Naive B cell (primary cell): ENCODE results near the gene CDA. TPM values are rescaled to one million over a fixed set of nuclear protein-coding genes. Genes with fewer than 3 reads are reported as not detected.

ENCODE experiments used
- ATAC-seq, 2 donors: fragments of 150-1000 bp; cut with Tn5 transposase; 2 replicates each; pipeline ENCODE4 v1.10.0; 2021; ENCODE audit warnings: low read depth in 2 of 2, mild to moderate bottlenecking in 2 of 2, moderate library complexity in 2 of 2
- DNase-seq: peaks from one replicate; pipeline ENCODE4 v3.0.0; 2022
- H3K27ac Mint-ChIP-seq, 6 donors: one replicate each; pipeline ENCODE4 v1.8.0; 2020 to 2022; ENCODE audit warnings: mild to moderate bottlenecking in 6 of 6, mixed read lengths in 6 of 6, moderate library complexity in 5 of 6, inconsistent platforms in 2 of 6
- H3K27me3 Mint-ChIP-seq, 3 donors: one replicate each; pipeline ENCODE4 v1.8.0; 2021 to 2022; ENCODE audit warnings: mixed read lengths in 3 of 3, mild to moderate bottlenecking in 1 of 3
- H3K36me3 Mint-ChIP-seq, 2 donors: one replicate each; pipeline ENCODE4 v1.8.0; 2020 to 2022; ENCODE audit warnings: mixed read lengths in 2 of 2, inconsistent platforms in 1 of 2, mild to moderate bottlenecking in 1 of 2
- H3K4me1 Mint-ChIP-seq, 3 donors: one replicate each; pipeline ENCODE4 v1.8.0; 2020 to 2022; ENCODE audit warnings: mixed read lengths in 3 of 3, inconsistent platforms in 1 of 3, mild to moderate bottlenecking in 1 of 3, moderate library complexity in 1 of 3
- H3K4me3 Mint-ChIP-seq, 8 donors: one replicate each; pipeline ENCODE4 v1.8.0; 2020 to 2022; ENCODE audit warnings: mild to moderate bottlenecking in 8 of 8, mixed read lengths in 8 of 8, moderate library complexity in 8 of 8, inconsistent platforms in 2 of 8
- H3K9me3 Mint-ChIP-seq, 7 donors: one replicate each; pipeline ENCODE4 v1.8.0; 2020 to 2022; ENCODE audit warnings: mixed read lengths in 7 of 7, mild to moderate bottlenecking in 5 of 7, inconsistent platforms in 2 of 7, moderate library complexity in 1 of 7
- polyA plus RNA-seq, 6 donors: library from polyadenylated mRNA; unstranded; fragments of 300-500 nt; fragmentation: Illumina TruSeq; gene quantifications; one replicate each; pipeline ENCODE4 v1.2.3, GENCODE V29; 2021; ENCODE audit warnings: low read depth in 6 of 6

CDA gene
- polyA plus RNA-seq, 6 donors from 2014 or later: 0.30 to 3.2 (median 0.59) TPM; not detected in 2

- Mint-ChIP-seq H3K9me3 (no peaks in the 10 kb centered on the region), H3K27me3 (peaks cover 0 to 29% (median 7%) of the 10 kb centered on the region in 3 donors), H3K27ac (peak overlapping the region in 1 of 6 donors; percentile 12), H3K36me3 (no peaks in the 10 kb centered on the region), H3K4me1 (no peaks in the 10 kb centered on the region), H3K4me3 (no peak overlapping the region)
- DNase-seq (no peak), ATAC-seq (no peak)
Measured at GRCh38 chr1:20612221-20612746, 23.4 kb downstream of the CDA start.

GRCh38 chr1:20614131-20614579 is 25.3 kb downstream of the CDA start:
- H3K27me3 Mint-ChIP-seq: peaks cover 0 to 31% (median 23%) of the 10 kb centered on the region in 3 donors
- no peak overlapping the region for H3K4me3 Mint-ChIP-seq
- H3K9me3 Mint-ChIP-seq: no peaks in the 10 kb centered on the region
- H3K36me3 Mint-ChIP-seq: no peaks in the 10 kb centered on the region
- ATAC-seq: no peak
- no peak overlapping the region for H3K27ac Mint-ChIP-seq
- DNase-seq: no peak
- H3K4me1 Mint-ChIP-seq: no peaks in the 10 kb centered on the region

DNA sequence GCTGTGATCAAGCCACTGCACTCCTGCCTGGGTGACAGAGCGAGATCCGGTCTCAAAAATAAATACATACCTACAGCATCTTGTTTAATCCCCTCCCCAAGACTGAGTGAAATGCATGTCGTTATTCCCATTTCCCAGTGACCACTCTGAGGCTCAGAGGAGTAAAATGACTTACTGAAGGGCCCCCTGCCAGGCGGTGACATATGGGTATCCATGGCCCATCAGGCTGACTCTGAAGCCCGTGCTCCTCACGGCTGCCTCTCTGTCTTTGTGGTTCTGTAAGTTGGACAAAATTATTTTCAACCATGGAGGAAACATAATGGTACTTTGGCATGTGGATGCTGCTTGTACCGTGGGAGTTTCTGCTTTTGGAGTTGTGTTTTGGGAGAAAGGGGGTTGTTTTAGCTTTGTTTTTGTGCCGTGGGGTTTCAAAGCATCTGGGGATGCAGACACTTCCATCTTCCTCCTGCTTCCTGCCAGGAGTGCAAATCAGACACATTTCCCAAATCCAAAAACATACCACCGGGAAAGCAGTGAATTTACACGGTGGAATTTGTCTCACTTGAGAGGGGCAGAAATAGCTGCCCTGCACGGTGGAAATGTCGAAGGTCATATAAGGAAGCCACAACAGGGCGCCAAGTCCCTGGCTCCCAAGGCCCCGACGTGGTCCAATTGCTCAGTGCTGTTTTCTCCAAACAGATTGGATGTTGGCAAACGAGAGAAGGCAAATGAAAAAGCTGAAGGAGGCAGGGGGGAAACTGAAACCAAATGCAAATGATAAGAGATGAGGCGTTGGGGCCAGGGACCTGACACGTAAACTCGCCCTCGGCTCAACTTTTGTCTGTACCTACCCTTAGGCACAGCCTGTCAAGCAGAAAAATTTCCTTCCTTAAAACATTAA is 27.3 kb downstream of the CDA start:
- no peak overlapping the region for H3K4me3 Mint-ChIP-seq
- no peak for DNase-seq
- H3K9me3 Mint-ChIP-seq: no peaks in the 10 kb centered on the region
- peaks cover 0 to 37% (median 23%) of the 10 kb centered on the region in 3 donors for H3K27me3 Mint-ChIP-seq
- no peak for ATAC-seq
- no peaks in the 10 kb centered on the region for H3K36me3 Mint-ChIP-seq
- H3K4me1 Mint-ChIP-seq: no peaks in the 10 kb centered on the region
- H3K27ac Mint-ChIP-seq: no peak overlapping the region

DNA sequence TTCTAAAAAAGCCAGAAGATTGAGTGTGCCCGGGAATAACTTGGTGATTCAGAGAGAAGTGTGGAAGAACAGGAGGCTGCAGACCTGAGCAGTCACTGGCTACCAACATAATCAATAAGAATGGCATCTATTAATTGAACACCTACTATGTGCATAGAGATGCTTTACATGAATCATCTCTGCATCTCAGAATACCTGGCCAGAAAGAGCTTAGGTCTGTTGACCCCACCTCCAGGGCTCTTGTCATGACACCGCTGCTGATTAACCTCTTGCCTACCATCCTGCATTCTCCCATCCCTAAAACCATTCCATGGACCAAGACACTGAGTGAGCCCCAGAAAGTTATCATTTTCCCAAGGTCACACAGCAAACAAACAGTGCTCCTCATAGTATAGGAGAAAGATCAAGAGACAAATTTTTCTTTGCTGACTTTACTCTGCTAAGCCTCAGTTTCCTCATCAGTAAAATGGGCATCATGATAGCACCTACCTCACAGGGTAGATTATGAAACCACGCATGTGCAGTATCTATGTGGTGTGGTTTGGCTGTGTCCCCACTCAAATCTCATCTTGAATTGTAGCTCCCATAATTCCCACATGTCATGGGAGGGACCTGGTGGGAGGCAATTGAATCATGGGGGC is 28.1 kb downstream of the CDA start:
- no peaks in the 10 kb centered on the region for H3K9me3 Mint-ChIP-seq
- no peak overlapping the region for H3K27ac Mint-ChIP-seq
- no peaks in the 10 kb centered on the region for H3K4me1 Mint-ChIP-seq
- no peaks in the 10 kb centered on the region for H3K36me3 Mint-ChIP-seq
- ATAC-seq: no peak
- peaks cover 0 to 36% (median 23%) of the 10 kb centered on the region in 3 donors for H3K27me3 Mint-ChIP-seq
- no peak for DNase-seq
- no peak overlapping the region for H3K4me3 Mint-ChIP-seq

DNA sequence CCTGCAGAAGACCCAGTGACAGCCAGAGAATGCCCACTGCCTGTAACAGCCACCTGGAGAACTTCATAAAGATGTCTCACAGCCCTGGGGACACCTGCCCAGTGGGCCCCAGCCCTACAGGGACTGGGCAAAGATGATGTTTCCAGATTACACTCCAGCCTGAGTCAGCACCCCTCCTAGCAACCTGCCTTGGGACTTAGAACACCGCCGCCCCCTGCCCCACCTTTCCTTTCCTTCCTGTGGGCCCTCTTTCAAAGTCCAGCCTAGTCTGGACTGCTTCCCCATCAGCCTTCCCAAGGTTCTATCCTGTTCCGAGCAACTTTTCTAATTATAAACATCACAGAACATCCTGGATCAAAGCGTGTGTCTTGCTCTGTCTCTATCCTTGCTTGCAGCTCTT is 29.7 kb downstream of the CDA start:
- DNase-seq: no peak
- H3K4me3 Mint-ChIP-seq: peak overlapping the region in 1 of 8 donors; percentile 23
- no peaks in the 10 kb centered on the region for H3K36me3 Mint-ChIP-seq
- peak overlapping the region in 1 of 6 donors; percentile 85 for H3K27ac Mint-ChIP-seq
- no peaks in the 10 kb centered on the region for H3K9me3 Mint-ChIP-seq
- peaks cover 0 to 31% (median 30%) of the 10 kb centered on the region in 3 donors for H3K27me3 Mint-ChIP-seq
- H3K4me1 Mint-ChIP-seq: no peaks in the 10 kb centered on the region
- no peak for ATAC-seq

- H3K4me3 Mint-ChIP-seq: no peak overlapping the region
- no peaks in the 10 kb centered on the region for H3K36me3 Mint-ChIP-seq
- H3K9me3 Mint-ChIP-seq: peaks cover 0 to 3% (median 0%) of the 10 kb centered on the region in 7 donors
- peaks cover 0 to 35% (median 33%) of the 10 kb centered on the region in 3 donors for H3K27me3 Mint-ChIP-seq
- DNase-seq: no peak
- no peak for ATAC-seq
- H3K4me1 Mint-ChIP-seq: no peaks in the 10 kb centered on the region
- no peak overlapping the region for H3K27ac Mint-ChIP-seq
Measured at GRCh38 chr1:20619999-20620398, 31.1 kb downstream of the CDA start.

DNA sequence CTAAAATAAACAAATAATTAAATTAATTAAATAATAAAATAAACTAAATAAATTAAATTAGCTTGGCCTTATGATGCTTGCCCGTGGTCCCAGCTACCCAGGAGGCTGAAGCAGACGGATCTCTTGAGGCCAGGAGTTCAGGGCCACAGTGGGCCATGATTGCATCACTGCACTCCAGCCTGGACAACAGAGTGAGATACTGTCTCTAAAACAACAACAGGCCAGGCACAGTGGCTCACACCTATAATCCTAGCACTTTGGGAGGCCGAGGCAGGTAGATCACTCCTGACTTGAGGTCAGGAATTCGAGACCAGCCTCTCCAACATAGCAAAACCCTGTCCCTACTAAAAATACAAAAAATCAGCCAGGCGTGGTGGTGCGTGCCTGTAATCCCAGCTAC is 32.1 kb downstream of the CDA start:
- Mint-ChIP-seq H3K27me3 (peaks cover 3 to 43% (median 37%) of the 10 kb centered on the region in 3 donors), H3K9me3 (peaks cover 0 to 3% (median 0%) of the 10 kb centered on the region in 7 donors), H3K36me3 (no peaks in the 10 kb centered on the region), H3K4me1 (no peaks in the 10 kb centered on the region), H3K4me3 (no peak overlapping the region), H3K27ac (no peak overlapping the region)
- DNase-seq (no peak), ATAC-seq (no peak)

- Mint-ChIP-seq H3K4me3 (no peak overlapping the region), H3K9me3 (peaks cover 0 to 29% (median 20%) of the 10 kb centered on the region in 7 donors), H3K27ac (no peak overlapping the region), H3K36me3 (no peaks in the 10 kb centered on the region), H3K4me1 (no peaks in the 10 kb centered on the region), H3K27me3 (peaks cover 9 to 42% (median 40%) of the 10 kb centered on the region in 3 donors)
- ATAC-seq (no peak), DNase-seq (no peak)
Measured at GRCh38 chr1:20624709-20625108, 35.8 kb downstream of the CDA start.

- Mint-ChIP-seq H3K36me3 (no peaks in the 10 kb centered on the region), H3K4me3 (no peak overlapping the region), H3K4me1 (no peaks in the 10 kb centered on the region), H3K9me3 (peaks cover 0 to 29% (median 20%) of the 10 kb centered on the region in 7 donors), H3K27ac (no peak overlapping the region), H3K27me3 (peaks cover 9 to 40% (median 38%) of the 10 kb centered on the region in 3 donors)
- ATAC-seq: no peak
- no peak for DNase-seq
Measured at GRCh38 chr1:20625176-20626097, 36.5 kb downstream of the CDA start.

DNA sequence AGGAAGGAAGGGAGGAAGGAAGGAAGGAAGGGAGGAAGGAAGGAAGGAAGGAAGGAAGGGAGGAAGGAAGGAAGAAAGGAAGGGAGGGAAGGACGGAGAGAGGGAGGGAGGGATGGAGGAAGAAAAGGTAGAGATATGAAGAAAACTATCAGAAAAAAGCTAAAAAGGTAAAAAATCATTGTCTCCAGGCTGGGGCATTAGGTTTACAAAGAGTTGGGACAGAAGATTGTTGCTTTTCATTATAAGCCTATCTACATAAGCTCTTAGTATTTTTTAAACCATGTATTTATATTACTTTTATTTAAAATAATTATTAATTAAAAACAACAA is 37.2 kb downstream of the CDA start:
- no peak overlapping the region for H3K27ac Mint-ChIP-seq
- peaks cover 0 to 29% (median 20%) of the 10 kb centered on the region in 7 donors for H3K9me3 Mint-ChIP-seq
- H3K4me1 Mint-ChIP-seq: no peaks in the 10 kb centered on the region
- H3K4me3 Mint-ChIP-seq: no peak overlapping the region
- H3K36me3 Mint-ChIP-seq: no peaks in the 10 kb centered on the region
- ATAC-seq (no peak), DNase-seq (no peak)
- peaks cover 9 to 40% (median 38%) of the 10 kb centered on the region in 3 donors for H3K27me3 Mint-ChIP-seq

DNA sequence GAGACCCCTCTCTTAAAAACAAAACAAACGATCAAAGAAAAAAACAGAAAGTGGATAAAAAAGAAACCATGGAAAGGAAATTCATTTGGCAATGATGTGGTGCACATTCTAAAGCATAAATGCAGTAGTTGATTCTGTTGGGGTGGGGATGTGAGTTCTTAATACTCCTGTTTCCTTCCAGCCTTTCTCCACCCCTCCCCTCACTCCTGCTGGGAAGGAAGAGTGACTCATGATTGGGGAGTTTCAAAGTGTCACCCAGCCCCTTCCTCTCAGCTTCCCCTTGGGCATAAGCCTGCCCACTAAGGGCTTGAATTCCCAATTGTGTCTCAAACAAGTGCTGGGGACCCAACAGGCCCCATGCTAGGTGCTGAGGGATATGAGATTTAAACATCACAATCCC is 37.6 kb downstream of the CDA start:
- ATAC-seq: no peak
- DNase-seq: no peak
- Mint-ChIP-seq H3K4me3 (peak overlapping the region in 2 of 8 donors; percentile 10 to 70), H3K9me3 (peaks cover 0 to 29% (median 20%) of the 10 kb centered on the region in 7 donors), H3K27ac (no peak overlapping the region), H3K27me3 (peaks cover 9 to 40% (median 38%) of the 10 kb centered on the region in 3 donors), H3K36me3 (no peaks in the 10 kb centered on the region), H3K4me1 (no peaks in the 10 kb centered on the region)

- Mint-ChIP-seq H3K9me3 (peaks cover 0 to 29% (median 20%) of the 10 kb centered on the region in 7 donors), H3K36me3 (no peaks in the 10 kb centered on the region), H3K4me1 (peaks cover 0 to 17% (median 17%) of the 10 kb centered on the region in 3 donors), H3K27ac (no peak overlapping the region), H3K27me3 (peaks cover 6 to 23% (median 15%) of the 10 kb centered on the region in 3 donors), H3K4me3 (peak overlapping the region in 1 of 8 donors; percentile 88)
- ATAC-seq (no peak), DNase-seq (no peak)
Measured at GRCh38 chr1:20630729-20631128, 41.8 kb downstream of the CDA start.

- H3K36me3 Mint-ChIP-seq: no peaks in the 10 kb centered on the region
- peaks cover 0 to 9% (median 6%) of the 10 kb centered on the region in 3 donors for H3K27me3 Mint-ChIP-seq
- peaks cover 0 to 20% (median 17%) of the 10 kb centered on the region in 3 donors for H3K4me1 Mint-ChIP-seq
- ATAC-seq (no peak), DNase-seq (no peak)
- peak overlapping the region; percentile 57 to 92 (median 85) for H3K4me3 Mint-ChIP-seq
- H3K9me3 Mint-ChIP-seq: peaks cover 0 to 21% (median 16%) of the 10 kb centered on the region in 7 donors
- H3K27ac Mint-ChIP-seq: peak overlapping the region in 4 of 6 donors; percentile 18 to 72 (median 56)
Measured at GRCh38 chr1:20632386-20632785, 43.5 kb downstream of the CDA start.
